HG02763 (cell line): ENCODE results near the gene PRKAG2.

Experiments
- ATAC-seq: cut with Tn5 transposase; IDR thresholded peaks from one replicate; pipeline ENCODE4 v1.9.1; 2021; ENCODE audit warnings: mild to moderate bottlenecking, moderate library complexity; ENCODE audit not compliant: unreplicated experiment

The PRKAG2 gene

DNA sequence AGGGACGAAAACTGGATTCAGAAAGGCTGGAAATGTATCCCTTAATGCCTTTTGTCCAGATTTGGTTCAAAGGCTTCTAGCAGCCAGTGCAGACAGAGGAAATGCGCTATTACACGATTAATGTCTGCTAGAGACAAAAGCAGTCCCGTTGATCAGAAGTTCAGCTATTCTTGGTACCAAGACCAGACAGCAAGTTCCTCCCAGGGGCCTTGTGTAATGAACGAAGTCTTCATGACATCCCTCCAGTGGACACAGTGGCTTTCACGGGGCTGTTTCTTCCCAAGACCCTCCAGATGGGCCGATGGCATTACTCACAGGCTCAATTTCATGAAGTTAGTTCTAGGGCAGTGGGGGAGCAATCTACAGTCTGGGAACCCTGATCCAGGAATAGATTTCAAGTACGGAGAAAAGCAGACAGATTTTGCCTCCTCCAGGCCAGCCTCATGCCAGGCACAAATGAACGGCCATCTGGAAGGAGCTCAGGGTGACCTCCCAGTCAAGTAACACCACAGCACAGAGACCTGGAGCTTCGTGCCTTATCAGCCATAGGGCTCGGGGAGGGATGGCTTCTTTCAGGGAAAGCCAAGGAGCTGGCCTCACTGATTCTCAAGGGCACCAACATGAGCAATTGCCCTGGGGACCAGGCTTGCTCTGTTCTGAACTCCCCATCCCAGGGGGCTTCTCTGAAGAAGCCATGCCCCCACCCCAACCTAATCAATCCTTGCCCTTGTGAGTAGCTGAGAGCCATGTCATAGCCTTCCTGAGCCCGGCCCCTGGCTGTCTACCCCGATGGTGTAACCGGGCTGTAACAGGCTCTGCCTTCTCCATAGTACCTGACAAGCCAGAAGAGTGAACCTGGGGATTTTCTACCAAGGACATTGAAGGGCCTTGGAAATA is 101.1 kb downstream of the PRKAG2 start:
- no peak for ATAC-seq

DNA sequence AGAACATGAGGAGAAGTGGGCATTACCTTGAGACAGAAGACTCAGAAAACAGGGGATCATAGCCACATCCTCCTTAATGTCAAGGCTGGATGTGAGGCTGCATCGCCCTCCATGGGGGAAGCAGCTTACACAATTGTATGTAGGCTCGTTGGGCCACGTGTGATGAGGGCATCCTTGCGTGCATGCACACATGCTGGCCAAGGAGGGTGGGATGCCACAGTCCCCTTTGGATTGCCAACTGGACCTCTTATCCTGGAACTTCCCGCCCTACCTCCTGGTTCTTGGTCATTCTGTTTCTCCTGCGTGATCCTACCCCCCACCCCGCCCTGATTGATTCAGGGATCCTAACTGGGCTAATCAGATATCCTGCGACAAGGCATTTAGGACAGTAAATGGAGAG is 102.0 kb downstream of the PRKAG2 start:
- ATAC-seq = no peak

DNA sequence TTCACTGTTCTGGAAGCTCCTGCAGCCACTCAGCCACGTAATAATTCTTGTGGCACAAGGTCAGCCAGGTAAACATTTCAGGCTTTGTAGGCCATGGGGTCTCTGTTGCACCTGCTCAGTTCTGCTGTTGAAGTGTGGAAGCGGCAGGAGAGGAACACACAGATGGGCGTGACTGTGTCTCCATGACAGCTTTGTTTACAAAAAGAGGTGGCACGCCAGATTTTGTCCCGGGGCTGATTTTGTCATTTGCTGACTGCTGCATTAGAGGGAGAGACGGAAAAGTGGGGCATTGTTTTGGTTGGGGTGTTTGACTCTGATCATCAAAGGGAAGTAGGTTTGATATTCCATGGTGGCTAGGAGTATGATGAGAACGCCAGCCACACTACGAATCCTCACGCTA is 103.1 kb downstream of the PRKAG2 start:
- no peak for ATAC-seq

DNA sequence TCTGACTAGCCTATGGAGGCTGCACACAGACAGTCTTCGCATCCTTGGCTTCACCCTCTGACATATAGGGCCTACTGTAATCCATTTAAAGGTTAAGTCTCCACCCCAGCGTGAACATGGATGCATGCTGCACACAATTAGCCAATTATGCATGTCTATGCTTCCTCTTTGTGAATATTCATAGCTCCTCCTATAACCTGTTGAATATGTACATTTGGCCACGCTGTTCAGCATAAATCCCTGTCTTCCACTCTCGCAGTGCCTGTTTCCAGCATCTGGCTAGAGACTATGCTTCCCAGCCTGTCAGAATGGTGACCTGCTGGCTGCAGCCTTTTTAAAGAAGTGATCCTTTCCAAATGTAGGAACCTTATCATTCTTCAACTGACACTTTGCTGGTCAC is 106.7 kb downstream of the PRKAG2 start:
- no peak for ATAC-seq

DNA sequence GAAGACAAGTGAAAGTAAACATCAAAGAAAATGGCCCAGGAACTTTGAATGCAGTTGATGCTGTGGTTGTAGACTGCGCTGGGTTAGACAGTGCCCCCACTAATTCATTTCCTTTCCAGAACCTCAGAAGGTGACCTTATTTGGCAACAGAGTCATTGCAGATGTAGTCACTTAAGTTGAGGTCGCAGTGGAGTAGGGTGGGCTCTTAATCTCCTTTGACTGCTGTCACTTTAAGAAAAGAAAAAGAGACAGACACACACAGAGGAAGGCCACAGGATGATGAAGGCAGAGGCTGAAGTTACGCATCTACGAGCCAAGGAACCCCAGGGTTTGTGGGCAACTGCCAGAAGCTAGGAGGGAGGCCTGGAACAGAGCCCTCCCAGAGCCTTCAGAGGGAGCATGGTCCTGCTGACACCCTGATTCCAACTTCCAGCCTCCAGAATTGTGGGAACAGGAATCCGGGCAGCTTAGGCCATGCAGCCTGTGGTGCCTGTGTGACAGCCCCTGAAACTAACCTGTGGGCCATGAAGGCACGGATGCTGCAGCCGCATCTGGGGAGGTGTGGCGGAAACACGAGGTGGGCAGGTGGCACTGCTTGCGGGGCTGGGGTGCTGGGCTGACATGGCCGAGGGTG is 107.6 kb downstream of the PRKAG2 start:
- ATAC-seq = no peak

DNA sequence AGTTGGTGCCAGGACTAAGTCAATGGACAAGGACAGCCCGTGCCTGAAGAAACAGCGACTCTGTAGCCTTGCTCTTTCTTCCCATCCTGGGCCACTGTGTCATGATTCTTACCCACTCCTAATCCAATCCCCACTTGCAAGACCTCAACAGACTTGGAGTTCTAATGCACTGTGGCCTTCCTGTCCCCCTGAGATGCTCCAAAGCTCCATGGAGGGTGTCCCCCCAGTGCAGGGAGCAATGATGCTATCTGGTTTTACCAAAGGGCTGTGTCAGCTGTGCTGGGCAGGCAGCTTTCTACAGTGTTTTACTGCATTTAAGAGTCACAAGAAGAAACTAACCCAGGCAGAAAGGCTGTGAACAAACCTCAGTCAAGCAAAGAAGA is 108.1 kb downstream of the PRKAG2 start:
- no peak for ATAC-seq

DNA sequence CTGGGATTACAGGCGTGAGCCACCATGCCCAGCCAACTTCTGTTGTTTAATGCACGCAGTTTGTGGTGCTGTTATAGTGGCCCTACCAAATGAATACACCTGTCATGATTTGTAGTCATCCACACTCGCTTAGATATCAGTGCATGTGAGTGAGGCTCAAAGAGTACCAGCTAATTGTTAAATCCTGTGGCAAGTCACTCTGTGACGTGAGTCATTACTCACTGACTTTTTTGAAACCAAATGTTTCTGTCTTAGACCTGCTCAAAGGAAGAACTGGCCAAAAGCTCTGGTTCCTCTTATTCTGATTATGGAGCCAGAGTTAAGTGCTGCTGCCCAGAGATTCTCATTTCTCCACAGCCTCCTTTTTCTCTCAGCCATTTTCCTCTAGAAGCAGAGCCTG is 109.4 kb downstream of the PRKAG2 start:
- no peak for ATAC-seq

DNA sequence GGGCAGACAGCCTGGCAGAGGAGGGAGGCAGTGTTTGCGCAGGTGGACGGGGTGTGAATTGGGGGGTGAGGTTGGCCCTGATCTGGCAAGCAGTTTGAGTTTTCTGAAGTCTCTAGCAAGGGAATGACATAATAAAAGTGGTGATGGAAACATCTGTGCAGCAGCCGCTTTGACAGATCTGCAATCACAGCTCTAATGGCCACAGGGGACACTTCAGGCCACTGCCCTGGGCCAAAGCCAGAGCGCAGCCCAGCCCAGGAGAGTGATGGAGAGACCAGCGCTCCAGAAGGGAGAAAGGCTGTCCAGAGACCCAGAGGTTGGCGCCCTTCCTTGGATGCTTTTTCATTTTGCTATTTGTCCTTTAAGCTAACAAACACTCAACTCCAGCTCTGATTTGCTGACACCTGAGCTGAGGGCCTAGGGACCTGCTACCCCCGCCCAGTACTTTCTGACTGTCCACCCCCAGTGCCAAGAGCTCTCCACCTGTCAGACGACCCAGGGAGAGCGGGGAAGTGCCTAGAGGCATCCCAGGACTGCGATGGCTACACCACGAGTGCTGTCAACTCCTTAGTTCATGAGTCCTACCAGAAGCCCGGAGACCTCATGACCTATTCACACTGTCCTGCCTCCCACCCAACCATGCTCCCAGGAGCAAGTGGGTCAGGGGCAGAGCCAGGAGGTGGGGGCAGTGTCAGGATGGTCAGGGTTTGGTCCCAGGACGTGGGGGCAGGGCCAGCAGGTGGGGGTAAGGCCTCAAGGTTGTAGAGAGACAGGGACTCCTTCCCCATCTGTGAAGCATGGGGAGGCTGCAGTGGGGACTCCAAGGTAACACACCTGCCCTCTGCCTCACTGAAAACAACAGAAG is 112.6 kb downstream of the PRKAG2 start:
- no peak for ATAC-seq

DNA sequence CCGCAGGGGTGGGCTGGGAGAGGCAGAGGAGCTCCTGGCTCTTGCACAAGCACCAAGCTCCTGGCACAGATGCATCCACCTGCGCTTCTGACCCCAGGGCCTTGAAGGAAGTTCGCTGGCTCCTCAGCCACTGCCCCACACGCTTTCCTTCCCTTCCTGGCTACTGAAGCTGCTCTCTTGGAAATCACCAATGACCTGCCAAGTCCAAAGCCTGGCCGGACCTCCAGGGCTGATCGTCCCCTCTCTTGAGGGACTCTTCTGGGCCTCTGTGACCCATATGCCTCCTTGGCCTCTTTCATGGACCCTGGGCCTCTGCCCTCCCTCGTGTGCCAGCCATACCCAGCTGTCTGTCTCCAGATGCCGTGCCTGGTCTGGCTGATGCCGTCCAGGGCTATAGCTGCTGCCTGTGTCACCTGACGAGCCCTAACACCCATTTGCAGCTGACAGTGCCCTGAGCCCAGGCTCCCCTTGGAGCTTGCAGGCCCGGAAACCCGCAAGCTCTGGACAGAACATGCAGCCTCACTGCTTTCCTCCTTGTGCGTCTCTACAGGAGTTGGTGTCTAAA is 113.4 kb downstream of the PRKAG2 start:
- ATAC-seq = no peak

DNA sequence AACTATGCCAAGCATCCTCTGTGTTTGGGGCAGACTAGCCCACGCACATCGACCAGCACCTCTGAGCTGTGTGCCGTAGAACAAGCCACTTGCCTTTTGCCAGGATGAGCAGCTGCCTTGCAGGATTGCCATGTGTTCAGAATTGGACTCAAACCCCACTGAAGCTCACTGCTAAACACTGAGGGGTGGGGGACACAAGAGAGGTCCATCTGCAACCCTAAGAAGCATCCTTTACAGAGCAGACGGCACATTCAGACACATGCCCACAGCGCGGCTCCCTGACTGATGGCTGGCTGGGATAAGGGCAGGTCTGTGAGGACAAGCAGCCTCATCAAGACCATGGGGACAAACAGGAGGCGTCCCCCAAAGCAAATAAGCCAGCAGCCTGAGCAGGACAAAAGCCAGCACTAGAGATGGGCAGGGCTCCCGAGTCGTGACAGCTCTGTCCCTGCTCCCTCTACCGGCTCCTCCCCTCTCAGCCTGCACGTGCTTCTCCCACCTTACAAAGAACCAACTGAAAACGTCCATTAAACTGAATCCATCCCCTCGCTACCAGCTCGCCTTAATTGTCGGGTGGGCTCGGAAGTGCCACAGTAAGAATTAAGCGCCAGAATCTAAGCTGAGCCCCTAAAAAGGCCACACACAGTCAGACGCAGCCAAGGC is 114.2 kb downstream of the PRKAG2 start:
- ATAC-seq = no peak

DNA sequence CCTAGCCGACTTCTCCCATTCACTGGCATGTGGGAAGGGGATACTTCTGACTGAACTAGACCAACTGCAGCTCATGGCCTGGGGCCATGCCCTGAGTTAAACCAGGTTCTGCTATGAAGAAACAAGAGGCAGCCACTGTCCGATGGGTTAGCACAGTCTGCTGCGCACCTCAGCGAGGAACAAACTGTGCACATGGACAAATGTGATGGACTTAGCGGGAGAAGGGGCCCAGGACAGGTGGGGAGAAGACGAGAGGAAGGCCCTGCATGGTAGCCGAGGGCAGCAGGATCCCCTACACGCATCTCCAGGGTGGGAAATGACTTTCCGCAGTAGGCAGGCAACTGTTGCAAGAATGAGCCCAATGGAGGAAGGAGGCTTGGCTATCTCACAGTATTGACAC is 115.0 kb downstream of the PRKAG2 start:
- no peak for ATAC-seq

DNA sequence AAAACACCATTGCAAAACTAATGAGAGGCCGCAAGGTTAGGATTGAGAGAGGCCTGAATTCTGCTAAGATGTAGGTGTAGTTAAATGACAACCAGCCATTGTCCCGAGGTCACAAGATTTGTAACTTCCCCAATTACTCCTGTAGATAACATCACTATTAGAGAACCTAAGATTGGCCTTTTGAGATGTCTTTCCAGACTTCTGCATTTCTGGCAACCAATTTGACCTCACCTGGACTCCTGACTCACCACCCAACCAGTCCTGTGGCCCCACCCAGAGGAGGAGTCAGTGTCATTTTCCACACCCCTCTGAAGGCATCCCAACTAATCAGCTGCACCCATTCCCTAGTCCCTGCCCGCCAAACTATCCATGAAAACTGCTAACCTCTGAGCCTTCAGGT is 115.7 kb downstream of the PRKAG2 start:
- ATAC-seq = no peak

DNA sequence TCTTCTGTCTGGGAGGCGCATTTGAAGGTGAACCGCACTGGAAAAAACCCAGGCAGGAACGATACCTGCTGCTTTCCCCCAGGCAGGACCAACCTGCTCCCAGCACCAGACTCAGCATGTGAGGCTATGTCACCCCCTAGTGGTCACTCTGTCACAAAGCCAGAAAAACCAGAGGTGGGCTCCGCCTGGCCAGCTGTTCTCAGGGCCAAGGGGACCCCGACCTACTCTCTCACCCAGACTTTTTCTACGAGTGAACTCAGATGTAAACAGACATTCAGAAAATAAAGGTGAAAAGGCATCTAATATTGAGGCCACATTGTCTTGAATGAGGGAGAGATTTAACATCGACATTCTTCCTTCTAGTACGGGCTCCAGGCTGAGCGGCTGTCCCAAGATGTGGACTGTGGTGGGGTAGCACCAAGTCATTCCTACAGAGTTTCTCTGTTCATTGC is 117.3 kb downstream of the PRKAG2 start:
- ATAC-seq = no peak

DNA sequence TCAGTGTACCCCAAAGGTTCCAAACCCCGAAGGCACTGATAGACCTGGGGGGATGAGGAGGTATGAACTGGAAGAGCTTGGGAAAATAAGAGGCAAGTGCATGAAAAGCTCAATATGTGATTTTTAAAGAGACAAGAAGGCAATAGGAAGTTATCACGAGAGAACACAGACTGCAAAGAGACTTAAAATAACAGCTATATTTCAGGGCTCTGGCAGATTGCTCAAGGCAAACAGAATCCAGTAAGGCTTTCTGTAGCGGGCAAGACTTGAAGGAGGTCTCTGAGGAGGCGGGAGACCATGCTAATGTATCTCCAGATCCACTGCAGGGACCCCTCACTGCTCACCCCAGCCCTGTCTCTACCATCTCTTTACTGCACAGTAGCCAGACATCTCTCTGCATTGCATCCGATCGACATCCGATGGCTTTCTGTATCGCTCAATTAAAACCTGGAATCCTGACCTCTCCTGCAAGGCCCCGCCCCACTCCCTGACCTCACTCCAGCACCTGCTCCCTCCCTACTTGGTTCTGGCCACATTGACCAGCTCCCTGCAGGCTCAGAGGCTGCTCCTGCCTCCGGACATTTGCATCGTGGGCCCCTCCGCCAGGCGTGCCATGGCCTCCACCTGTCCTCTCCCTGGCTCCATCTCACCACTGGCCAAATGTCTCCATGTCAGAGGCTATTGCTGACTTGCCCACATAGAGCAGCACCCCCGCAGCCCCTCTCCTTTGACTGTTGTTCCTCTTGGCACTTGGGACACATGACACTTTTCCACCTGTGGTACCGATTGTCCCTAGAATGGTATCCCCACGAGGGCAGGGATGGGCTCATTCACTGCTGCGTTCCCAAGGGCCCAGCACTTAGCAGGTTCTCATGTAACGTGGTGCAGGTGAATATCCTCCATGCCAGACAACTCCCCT is 118.0 kb downstream of the PRKAG2 start:
- no peak for ATAC-seq

DNA sequence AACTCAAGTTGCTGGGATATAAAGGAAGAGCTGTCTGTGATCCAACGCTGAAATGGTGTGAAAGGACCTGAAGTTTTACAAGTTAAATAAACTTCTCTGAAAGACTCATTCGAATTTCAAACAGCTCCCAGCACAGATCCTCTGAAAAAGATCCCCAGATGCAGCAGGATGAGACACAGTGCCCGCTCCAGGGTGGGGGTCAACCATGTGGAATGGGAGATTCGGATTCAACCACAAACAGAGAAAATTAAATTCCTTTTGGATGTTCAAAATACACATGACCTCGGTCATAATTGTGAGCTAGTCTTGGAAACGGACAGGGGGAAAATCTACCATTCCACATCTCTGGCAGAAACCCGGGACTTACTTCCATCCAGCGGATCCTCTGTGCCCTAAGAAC is 119.6 kb downstream of the PRKAG2 start:
- ATAC-seq = no peak

DNA sequence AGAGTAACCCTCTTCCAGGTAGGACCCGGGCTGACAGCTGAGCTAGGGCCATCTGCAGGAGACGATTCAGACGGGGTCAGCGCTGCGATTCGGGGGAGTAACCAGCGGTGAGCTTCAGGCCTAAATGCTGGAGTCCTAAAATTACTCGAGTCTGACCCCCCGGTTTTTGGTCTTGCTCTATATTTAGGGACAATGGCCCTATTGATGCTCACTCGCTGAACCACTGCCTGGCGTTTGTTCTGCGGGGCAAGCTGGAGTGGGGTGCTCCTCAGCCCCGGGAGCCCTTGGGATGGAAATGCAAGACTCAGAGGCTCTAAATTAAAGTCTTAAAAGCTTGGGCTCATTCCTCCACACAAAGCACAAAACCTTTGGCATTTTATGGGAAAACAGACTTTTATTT is 120.0 kb downstream of the PRKAG2 start:
- no peak for ATAC-seq

DNA sequence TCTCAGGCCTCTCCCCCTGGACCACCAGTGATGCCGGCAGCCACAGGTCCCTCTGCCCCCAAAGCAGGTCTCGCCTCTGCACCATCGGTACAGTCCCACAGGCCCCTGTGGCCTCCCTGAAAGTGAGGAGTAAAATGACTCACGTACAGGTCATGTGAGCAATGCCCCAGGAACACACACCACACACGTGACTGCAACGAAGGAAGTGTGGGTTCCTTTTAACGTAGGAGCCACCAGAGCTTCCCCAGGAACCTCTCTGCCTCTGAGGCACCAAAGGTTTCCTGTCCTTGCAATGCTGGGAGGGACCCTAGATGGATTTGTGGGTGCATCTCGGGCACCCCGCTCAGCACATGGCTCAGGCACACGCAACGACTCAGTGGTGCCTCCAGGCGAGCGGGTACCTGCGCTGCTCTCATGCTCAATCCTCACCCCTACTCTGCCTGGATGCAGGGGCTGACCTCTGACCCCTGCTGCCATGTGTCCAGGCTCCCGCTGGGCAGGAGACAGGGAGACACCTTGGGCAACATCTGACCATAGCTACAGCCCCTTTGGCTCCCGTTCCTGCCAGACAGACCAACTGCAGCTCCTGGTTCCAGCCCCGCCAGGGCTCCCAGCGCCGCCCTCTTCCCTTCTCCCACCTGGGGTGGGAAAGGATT is 120.7 kb downstream of the PRKAG2 start:
- ATAC-seq = no peak

DNA sequence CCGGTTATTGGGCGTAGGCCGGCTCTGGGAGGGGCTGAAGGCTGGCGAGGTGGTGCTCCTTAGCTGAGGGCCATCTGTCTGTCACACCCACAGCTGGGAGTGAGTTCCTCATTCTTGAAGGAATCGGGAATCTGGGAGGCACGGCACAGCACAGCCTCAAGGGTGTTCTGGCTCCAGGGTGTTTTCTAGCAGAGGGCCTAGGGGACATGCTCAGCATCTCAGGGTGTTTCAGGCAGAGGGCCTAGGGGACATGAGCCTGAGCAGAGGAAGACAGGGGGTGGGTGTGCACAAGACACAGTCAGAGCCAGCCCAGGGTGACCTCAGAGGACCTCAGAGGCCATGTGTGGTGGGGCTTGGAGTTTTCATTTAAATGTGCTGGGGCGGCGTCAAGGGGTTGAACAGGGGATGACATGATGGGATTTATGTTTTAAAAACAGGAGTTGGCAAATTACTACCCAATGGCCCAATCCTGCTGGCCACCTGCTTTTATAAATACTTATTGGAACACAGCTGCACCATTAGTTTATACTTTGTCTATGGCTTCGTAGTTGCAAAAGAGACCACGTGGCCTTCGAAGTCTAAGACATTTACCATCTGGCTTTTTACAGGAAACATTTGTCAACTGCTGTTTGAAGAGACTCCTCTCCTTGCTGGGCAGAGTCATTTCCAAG is 121.6 kb downstream of the PRKAG2 start:
- no peak for ATAC-seq
